EH (cell line): Measurements from ENCODE around the gene HNRNPAB.
"Not testable (repeated sequence)": the region's sequence is repeated elsewhere in the genome, so short reads cannot be mapped to it uniquely, and the experiment has no call there.

Experiments
- DNase-seq: peaks from one replicate; pipeline ENCODE4 v3.0.0-alpha.2; 2015; ENCODE audit warnings: low read depth

Gene HNRNPAB

DNA sequence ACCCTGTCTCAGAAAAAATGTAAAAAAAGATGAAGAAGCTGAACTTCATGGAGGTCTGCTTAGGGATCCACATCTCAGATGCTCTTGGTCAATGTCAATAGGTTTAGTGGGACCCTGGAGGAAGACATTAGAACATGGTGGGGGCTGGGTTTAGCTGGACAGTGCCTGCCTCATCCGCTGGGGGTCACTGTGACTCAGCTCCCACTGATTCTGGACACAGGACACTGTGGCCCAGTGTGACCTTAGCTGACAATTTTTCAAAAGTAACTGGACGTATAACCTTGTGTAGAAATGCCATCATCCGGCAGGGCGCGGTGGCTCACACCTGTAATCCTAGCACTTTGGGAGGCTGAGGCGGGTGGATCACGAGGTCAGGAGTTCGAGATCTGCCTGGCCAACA, 7.3 kb upstream of the HNRNPAB start:
- no peak for DNase-seq

DNA sequence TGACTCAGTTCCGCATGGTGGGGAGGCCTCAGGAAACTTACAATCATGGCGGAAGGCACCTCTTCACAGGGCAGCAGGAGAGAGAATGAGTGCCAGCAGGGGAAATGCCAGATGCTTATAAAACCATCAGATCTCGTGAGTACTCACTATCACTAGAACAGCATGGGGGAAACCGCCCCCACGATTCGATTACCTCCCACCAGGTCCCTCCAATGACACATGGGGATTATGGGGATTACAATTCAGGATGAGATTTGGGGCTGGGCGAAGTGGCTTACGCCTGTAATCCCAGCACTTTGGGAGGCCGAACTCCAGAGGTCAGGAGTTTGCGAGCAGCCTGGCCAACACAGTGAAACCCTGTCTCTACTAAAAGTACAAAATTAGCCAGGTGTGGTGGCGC, 6.2 kb upstream of the HNRNPAB start:
- DNase-seq = not testable (repeated sequence)

DNA sequence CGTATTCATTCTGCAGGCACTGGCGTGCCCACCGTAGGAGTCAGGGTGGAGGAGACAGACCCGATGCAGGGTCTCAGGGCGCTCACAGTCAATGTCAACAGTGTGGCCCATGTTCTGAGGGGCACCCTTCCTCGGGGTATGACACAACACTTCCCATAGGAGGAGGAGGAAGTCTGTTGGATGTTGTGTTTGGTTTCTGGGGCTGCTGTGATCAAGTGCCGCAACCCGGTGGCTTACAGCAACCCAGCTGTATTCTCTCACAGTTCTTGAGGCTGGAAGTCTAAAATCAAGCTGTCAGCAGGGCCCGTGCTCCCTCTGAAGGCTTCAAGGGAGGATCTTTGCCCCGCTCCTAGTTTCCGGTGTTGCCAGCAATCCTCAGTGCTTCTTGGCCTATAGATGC, 5.6 kb upstream of the HNRNPAB start:
- no peak for DNase-seq

DNA sequence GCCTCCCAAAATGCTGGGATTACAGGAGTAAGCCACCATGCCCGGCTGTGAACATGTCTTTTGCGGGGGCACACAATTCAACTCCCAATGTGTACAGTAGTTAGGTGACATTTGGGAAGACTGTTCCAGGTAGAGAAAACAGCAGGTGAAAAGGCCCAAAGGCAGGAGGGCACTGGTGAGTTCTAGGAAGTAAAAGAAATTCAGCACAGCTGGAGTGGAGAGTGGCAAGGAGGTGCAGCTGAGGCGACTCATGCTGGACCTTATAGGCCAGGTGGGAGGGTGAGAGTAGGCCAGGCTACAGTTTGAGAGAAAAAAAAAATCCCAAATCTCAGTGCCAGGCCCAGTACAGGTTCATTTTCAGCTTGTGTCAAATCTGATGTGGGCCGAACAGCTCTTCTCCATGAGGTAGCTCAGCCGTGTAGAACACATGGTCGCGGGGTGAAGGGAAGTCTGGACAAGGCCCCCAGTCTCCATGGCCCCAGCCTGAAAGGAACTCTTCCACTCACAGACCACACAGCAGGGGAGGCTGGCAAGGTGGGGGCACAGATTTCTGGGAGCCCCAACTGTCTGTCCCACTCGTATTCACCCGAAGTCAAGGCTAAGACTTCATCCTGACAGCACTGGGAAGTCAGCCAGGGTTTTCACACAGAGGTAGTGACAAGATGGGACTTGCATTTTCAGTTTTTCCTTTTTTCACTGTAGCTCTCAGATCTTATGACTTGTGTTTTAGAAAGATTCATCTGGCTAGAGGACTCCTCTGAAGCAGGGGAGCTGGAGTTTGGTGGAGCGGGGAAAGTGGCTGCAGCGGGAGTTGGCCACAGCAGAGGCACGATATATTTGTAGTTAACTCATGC, 4.5 kb upstream of the HNRNPAB start:
- no peak for DNase-seq

DNA sequence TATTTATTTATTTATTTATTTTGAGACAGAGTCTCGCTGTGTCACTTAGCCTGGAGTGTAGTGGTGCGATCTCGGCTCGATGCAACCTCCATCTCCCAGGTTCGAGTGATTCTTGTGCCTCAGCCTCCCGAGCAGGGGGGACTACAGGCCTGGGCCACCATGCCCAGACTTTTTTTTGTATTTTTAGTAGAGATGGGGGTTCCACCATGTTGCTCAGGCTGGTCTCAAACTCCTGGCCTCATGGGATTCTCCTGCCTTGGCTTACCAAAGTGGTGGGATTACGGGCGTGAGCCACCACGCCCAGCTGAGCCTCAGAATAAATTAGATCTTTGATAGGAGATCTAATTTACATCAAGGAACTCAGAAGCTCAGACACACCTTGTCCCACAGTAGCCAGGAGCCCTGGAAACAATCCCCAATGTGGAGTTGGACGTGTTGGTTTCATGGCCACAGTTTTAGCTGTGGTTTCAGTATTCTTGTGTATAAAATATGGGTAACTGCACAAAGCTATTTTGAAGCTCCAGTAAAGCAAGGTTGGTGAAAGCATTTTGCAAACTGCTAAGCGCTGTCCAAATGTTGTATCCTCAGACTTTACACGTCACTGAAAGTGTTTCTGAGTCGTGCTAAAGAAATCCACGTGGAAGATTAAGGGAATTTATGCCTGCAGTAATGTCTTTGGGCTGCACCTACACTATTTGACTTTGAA, 3.0 kb upstream of the HNRNPAB start:
- peak; percentile 60 for DNase-seq

DNA sequence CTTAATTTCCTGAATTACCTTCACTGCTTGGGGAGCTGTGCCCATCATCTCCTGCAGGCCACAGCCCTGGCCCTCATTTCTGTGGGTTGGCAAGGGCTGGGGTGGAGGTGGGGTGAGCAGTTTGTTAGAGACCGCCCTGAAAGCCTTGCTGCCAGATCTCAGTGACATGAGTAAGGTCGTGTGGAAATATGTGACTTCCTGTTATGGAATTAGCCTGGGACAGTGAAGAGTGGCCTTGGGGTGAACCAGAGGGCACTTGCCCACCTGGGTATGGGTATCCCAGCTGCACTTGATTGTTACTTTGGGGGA, 2.5 kb upstream of the HNRNPAB start:
- DNase-seq = peak; percentile 38

DNA sequence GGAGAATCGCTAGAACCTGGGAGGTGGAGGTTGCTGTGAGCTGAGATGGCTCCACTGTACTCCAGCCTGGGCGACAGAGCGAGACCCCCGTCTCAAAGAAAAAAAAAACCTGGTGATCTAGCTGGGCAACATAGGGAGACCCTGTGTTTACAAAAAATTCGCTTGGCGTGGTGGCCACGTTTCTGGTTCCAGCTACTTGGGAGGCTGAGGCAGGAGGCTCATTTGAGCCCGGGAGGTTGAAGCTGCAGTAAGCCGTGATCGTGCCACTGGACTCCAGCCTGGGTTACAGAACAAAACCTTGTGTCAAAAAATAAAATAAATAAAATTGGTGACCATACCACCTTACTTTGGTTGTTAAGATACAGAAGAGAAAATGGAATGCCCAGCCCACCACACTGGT, 1.8 kb upstream of the HNRNPAB start:
- DNase-seq = no peak

DNA sequence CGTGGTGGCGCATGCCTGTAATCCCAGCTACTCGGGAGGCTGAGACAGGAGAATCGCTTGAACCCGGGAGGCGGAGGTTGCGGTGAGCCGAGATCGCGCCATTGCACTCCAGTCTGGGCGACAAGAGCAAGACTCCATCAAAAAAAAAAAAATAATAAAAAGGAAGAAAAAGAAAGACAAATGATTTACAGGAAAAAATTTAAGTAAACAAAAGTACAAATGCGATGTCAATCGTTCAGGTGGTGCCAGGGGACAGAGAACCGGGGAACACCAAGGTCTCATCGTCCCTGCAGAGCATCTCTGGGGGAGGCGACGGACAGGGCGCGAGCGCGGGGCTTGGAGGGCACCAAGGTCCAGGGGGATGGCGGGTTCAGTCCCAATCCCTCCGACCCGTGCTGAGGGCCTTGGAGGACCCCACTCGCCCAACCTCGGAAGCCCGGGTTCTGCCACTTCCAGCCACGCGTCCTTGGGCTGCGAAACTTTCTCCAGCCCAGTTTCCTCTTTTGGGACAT, 607 bp upstream of the HNRNPAB start:
- DNase-seq = no peak

DNA sequence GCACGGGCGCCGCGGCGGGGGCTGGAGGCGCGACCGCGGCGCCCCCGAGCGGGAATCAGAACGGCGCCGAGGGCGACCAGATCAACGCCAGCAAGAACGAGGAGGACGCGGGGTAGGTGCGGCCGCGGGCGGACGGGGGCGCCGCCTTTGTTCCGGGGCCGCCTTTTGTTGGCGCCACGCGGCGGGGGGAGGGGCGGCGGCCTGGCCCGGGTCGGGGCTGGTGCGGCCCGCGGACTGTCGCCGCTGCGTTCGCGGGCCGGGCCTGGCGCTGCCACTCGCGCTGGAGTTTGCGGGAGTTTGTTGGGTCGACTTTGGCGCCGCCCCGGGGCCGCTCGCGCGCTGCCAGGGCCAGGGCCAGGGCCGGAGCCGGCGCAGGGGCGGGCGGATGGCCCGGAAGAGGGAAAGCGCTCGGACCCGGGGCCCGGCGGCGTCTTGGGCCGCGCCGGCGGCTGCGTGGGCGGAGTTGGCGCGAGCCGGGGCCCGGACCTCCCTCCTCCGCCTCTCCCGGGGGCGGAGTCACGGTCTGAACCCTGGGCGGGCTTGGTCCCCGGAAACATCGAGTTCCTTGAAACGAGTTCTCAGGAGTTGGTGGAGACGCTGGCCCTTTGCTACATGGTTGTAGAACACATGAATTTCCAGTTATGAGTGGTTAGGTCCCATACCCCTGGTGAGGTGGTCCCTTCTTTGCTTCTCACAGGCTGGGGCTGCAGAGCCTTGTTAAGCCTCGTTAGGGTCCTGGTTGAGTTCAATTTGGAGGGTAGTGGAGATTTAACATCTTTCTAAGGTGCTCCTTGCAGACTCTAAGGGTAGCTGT, 809 bp downstream of the HNRNPAB start:
- DNase-seq = peak; percentile 83

DNA sequence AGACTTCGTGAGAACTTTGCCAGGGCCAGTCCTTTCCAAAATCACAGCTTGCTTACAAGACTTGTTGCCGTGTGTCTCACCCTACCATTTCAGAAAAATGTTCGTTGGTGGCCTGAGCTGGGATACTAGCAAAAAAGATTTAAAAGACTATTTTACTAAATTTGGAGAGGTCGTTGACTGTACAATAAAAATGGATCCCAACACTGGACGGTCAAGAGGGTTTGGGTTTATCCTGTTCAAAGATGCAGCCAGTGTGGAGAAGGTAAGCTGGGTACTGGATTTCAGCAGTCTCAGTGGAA, 1.4 kb downstream of the HNRNPAB start:
- no peak for DNase-seq

DNA sequence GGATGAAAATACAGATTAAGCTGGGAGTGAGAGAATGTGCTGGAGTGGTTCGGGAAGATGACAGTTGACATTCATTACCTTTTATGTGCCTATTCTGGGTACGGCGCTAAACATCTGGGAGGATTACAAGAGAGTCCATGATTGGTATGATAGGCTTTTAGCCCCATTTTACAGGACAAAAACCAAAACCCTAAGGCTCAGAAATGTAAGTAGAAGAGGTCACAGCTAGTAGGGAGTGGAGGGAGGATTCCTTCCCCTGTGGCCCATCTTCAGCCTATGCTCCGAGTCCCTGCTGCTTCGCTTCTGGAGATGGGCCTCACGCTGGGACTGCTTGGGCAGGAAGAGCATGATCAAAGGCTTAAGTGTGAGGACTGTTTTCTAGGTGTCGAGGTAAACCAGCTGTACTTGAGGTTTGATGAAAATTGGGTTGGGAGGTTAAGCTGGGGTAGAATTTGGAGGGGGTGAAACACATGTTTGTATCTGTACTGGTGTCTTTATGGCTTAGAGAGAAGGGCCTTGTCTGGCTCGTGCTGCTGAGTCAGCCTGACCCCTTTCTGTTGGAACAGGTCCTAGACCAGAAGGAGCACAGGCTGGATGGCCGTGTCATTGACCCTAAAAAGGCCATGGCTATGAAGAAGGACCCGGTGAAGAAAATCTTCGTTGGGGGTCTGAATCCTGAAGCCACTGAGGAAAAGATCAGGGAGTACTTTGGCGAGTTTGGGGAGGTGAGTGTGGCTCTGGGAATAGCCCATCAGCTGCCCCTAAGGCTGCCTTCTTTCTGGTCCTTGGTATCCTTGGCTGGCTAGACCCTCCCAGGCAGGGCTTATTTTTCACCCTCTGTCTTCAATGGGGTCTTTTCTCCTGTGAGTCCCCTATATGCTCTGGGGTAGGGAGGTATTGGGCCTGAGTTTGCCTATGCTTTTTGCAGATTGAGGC, 2.1 kb downstream of the HNRNPAB start:
- peak; percentile 36 for DNase-seq

DNA sequence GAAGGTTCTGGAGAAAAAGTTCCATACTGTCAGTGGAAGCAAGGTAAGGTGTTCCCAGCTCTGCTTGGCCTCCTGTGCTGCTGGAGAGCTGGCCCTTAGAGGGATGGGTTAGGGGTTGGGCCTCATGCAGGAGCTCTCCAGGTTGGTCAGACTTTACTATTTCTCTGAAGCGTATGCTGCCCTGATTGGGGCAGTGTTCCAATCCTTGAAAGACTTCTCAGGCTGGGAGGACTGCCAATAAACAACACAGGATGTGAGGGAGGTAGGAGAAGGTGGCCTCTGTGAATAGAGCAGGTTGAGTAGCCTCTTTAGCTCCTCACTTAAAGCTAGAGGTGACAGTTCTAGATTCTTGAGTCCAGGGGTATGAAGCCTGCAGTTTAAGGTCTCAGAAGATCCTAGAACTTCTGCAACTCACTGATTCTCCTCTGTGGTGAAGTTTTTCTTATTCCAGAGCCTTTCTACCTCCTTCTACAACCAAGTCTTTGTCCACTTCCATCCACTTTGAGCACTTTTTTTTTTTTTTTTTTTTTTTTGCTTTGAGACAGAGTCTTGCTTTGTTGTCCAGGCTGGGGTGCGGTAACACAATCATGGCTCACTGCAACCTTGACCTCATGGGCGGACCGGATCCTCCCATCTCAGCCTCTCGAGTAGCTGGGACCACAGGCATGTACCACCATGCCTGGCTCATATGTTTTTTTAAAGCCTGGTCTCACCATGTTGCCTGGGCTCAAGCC, 3.0 kb downstream of the HNRNPAB start:
- DNase-seq = peak; percentile 64

DNA sequence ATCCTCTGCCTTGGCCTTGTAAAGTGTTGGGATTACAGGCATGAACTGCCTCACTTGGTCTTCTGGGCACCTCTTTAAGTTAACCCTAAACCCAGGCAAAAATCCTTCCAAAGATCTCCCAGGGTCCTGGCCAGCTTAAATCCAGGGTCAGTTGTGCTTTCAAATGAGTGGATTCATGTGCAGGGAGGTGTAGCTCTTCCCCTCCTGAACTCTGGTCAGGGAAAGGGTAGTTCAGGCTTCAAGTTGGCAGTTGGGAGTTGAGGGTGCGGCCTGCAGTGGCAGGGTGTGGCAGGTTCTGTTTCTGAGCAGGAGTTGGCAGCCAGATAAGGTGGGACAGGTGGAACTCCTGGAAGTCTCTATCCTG, 3.6 kb downstream of the HNRNPAB start:
- DNase-seq = no peak

DNA sequence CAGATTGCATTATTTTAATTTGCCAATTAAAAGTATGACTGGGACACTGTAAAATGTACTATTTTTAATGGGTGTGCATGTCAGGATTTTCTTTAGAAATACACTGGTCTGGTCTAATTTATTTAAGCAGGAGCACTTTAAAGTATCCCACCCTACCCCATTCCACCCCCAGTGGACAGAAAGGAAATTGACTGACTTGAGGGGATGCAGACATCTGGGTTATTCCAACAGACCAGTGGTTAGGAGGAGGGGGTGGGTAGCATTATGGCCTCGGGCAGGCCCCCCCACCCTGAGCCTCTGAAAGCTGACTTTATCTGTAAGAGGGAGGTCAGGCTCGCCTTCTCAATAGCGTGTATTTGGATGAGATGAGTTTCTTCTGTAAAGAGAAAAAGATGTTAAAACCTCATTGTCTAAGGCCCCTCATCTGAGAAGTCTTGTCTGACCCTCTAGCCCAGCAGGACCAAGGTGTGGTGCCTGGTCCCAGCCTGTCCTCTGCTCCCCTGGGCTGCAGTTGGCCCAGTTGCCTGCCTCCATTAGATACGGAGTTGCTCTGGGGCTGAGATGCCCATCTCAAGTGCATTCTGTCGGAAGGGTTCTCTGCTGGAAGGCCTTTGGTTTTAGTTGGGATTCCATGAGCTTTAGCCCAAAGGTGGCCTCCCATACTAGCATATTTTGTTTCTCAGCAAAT, 4.4 kb downstream of the HNRNPAB start:
- DNase-seq = no peak

DNA sequence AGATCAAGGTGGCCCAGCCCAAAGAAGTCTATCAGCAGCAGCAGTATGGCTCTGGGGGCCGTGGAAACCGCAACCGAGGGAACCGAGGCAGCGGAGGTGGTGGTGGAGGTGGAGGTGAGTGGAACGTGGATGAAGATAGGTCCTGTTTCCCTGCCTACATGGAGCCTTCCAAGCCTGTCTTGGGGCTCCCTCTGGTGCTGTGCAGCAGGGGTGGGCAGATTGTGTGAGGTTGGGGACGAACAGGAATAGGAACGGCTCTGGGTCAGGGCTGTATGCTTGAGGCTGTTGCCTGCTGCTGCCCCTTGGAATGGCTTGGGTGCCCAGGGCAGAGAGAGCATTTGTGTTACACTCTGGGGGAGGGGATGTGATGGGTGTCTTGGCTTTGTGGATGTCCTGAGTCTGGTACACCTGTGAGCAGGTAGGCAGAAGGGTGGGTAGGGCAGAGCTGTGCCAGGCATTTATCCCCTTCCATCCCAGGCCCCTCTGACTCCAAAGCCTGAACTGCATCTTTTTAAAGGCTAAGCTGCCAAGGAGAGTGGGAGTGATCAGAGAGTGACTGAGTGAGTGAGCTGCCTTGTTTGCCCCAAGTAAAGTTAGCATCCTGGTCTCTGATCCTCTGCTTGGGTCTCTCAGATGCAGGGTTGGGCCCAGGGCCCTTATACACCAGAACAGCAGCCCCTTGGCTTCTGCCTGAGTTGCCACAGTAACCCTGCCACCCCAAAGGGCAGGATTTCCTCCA, 5.2 kb downstream of the HNRNPAB start:
- DNase-seq = no peak

DNA sequence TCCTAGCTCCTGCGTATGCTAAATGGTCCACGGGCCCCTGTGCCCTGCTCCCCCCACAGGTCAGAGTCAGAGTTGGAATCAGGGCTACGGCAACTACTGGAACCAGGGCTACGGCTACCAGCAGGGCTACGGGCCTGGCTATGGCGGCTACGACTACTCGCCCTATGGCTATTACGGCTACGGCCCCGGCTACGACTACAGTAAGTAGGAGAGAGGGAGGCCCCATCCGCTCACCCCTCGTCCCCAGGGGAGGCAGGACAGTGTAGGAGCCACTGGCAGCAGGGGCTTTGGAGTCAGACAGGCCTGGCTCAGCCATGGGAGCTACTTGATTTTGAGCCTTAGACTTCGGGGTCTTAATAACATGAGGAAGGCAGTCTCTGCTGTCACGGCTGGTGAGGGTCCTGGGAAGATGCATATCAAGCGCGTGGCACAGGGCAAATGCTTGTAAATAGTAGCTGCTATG, 5.8 kb downstream of the HNRNPAB start:
- no peak for DNase-seq

DNA sequence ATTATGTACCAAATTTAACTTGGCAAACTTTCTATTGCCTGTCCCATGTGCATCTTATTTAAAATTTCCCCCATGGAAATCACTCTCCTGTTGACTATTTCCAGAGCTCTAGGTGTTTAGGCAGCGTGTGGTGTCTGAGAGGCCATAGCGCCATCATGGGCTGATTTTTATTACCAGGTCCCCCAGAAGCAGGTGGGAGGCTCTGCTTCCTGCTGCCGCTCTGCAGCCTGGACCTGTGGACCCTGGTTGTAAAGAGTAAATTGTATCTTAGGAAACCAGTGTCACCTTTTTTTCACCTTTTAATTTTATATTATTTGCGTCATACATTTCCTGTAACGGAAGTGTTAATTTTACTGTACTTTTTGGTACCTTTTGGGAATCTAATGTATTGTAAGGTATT, 6.4 kb downstream of the HNRNPAB start:
- DNase-seq = no peak

DNA sequence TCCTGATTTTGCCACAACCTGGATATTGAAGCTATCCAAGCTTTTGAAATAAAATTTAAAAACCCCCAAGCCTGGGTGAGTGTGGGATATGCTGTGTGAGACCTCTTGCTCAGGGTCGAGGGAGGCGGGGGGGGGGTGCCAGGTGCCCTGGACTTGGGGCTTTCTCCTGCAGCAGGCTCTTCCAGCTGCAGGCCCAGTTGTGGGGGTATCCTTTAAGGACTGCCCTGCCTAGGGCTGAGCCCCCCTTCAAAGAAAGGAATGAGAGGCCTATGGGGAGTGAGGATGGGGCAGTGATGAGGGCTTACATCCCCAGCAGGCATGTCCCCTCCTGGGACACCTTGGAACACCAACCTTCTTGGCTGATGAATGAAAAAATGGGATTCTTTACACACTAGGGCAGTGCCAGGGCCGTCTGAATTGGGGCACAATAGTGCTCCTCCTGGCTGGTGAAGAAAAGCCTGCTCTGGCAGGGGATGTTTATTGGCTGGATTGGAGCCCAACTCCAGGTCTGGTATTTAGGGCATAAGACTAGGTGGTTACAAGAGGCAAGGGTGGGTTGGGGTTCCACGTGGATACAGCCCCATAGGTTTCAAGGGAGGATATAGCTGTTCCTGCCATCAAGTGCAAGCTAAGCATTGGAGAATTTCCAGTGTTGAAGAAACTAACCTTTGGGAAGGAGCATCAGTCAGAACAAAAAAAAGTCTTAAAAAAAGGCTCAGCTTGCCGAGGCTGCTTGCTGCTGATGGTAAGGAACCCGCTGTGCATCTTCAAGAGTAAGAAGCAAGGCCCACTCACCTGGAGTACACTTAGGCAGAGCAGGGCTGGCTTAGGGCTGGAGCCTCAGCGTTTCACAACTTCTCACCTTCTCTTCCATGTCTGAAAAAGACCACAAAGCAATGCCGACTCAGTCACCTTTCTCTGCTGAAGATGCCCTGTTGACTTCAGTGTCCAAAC, 7.0 kb downstream of the HNRNPAB start:
- DNase-seq = no peak
